Measurements from ENCODE around the gene IQUB.

DNA sequence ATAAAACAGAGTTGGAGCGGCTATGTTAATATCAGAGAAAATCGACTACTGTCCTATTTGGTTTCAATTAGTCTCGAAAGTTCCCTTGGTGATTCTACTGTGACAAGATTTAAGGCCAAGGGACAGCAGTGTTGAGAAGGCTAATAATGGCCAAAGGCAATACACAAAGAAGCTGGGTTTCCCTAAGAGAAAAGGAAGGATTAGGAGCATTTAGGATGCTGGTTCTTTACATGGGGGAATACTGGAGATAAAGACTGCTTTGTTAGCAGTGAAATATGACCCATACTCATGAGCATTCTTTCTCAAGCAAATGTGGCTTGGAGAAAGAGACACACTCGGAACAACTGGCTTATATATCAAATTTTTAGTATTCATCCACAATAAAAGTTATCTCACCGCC lies 32.2 kb downstream of the IQUB start:
- TF ChIP-seq POLR2A (IDR thresholded peaks at IDR 0.05; ENCODE audit: low read length) (no peak), GATA1 (IDR thresholded peaks at IDR 0.05; ENCODE audit: low read depth, low read length) (no peak)
